Measurements from ENCODE around the gene GIMAP5. TPM values are rescaled to one million over a fixed set of nuclear protein-coding genes. Genes with fewer than 3 reads are reported as not detected.

GIMAP5 gene
- total and polyA plus RNA-seq, 10 of the 15 experiments (the other 5 are each of a cell fraction or from before 2014, with no cell fraction given), result 3.7 to 9.1 (median 6.7) TPM

DNA sequence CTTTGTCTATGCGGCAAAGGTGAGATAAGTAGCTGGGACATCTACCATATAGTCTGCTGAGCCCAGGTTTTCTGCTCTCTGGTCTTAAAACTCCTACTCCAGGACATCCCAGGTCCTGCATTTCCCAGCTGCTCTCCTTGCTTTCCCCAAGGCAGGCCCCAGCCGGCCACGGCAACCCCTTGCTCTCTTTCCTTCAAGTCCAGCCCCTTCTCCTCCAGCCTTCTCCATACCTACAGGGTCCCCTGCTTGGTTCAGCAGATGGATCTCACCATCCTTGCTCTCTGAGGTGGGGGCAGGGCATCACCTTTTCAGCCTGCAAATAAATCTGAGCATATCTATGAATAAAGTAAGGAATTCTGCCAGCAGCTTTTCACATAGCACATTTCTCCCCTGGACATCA, 8.7 kb downstream of the GIMAP5 start:
- H3K4me3 ChIP-seq, result no peak overlapping the region
- BruUV-seq (replicated peaks), result no TSS peak
- TF ChIP-seq CHD4 (IDR thresholded peaks at IDR 0.05), result no peak
- no peak for TF ChIP-seq POLR2AphosphoS5 (IDR thresholded peaks at IDR 0.05; ENCODE audit: low read length)
- TF ChIP-seq USF2 (IDR thresholded peaks at IDR 0.05; ENCODE audit: borderline replicate concordance, low read depth, low read length), result no peak
- no peak for TF ChIP-seq EED (IDR thresholded peaks at IDR 0.05; ENCODE audit: low read depth)
- TF ChIP-seq RCOR1 (conservative IDR thresholded peaks at IDR 0.05; ENCODE audit: low read depth, low read length), result no peak
- no peak for TF ChIP-seq ZNF622 (IDR thresholded peaks at IDR 0.05)
- TF ChIP-seq, protein P1, sequence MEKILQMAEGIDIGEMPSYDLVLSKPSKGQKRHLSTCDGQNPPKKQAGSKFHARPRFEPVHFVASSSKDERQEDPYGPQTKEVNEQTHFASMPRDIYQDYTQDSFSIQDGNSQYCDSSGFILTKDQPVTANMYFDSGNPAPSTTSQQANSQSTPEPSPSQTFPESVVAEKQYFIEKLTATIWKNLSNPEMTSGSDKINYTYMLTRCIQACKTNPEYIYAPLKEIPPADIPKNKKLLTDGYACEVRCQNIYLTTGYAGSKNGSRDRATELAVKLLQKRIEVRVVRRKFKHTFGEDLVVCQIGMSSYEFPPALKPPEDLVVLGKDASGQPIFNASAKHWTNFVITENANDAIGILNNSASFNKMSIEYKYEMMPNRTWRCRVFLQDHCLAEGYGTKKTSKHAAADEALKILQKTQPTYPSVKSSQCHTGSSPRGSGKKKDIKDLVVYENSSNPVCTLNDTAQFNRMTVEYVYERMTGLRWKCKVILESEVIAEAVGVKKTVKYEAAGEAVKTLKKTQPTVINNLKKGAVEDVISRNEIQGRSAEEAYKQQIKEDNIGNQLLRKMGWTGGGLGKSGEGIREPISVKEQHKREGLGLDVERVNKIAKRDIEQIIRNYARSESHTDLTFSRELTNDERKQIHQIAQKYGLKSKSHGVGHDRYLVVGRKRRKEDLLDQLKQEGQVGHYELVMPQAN (conservative IDR thresholded peaks at IDR 0.05), result no peak
- TF ChIP-seq IRF5 (IDR thresholded peaks at IDR 0.05; ENCODE audit: borderline replicate concordance), result no peak
- TF ChIP-seq EGR1 (IDR thresholded peaks at IDR 0.05; ENCODE audit: borderline replicate concordance in 1 of 2, low read depth in 2 of 2, low read length in 2 of 2), result no peak
- no peak for TF ChIP-seq SIX5 (IDR thresholded peaks at IDR 0.05; ENCODE audit: low read depth, low read length, severe bottlenecking)
- TF ChIP-seq E2F8 (IDR thresholded peaks at IDR 0.05; ENCODE audit: low read depth, partially characterized antibody), result no peak
- no peak for TF ChIP-seq STAT1 (conservative IDR thresholded peaks at IDR 0.05)
- no peak for TF ChIP-seq SUZ12 (IDR thresholded peaks at IDR 0.05; ENCODE audit: unreplicated experiment)
- no peak for TF ChIP-seq FOS (IDR thresholded peaks at IDR 0.05; ENCODE audit: borderline replicate concordance, extremely low read depth, insufficient read length)
- TF ChIP-seq ELK1 (IDR thresholded peaks at IDR 0.05; ENCODE audit: low read depth, low read length), result no peak
- no peak for TF ChIP-seq NR2C2 (IDR thresholded peaks at IDR 0.05; ENCODE audit: borderline replicate concordance, control insufficient read depth, insufficient read length, low read depth)

More for the DNA sequence above, 8.7 kb downstream of the GIMAP5 start:
- ChIA-PET POLR2A (interaction anchor here (0.7 kb wide), 1 partner anchor 60 kb away, joined by 8 read pairs; the partner anchor contains the start of gene GIMAP2), SMC1A (ENCODE audit: uncharacterized antibody, unreplicated experiment) (interaction anchor here (0.6 to 1.0 kb wide), 2 partner anchors 11 to 298 kb away, joined by 3 read pairs; no protein-coding TSS in a partner anchor), CTCF (interaction anchor here (1.3 kb wide), 1 partner anchor 9 kb away, joined by 3 read pairs; no protein-coding TSS in a partner anchor), RAD21 (ENCODE audit: unreplicated experiment) (interaction anchor here (1.3 kb wide), 1 partner anchor 10 kb away, joined by 3 read pairs; no protein-coding TSS in a partner anchor)
- intact Hi-C loops (cut with micrococcal nuclease; ENCODE audit: unreplicated experiment) (no loop called here), in situ Hi-C loops (cut with MboI) (no loop called here)
- Histone ChIP-seq H3K4me2 (ENCODE audit: control insufficient read depth, insufficient read depth) (no peak overlapping the region), H3K9ac (ENCODE audit: control insufficient read depth, insufficient read depth, low read length) (no peak overlapping the region), H3K27ac (ENCODE audit: control insufficient read depth, insufficient read depth) (no peak overlapping the region), H3K79me2 (ENCODE audit: control insufficient read depth, insufficient read depth, low read length) (peaks cover 4% of the 10 kb centered on the region; the same call in 1 of the 2 replicates), H2AFZ (ENCODE audit: control insufficient read depth, low read depth, low read length) (no peak overlapping the region), H4K20me1 (ENCODE audit: control insufficient read depth, insufficient read depth) (no peaks in the 10 kb centered on the region; the same call in 1 of the 2 replicates), H3K36me3 (ENCODE audit: control insufficient read depth in 2 of 2, insufficient read depth in 2 of 2, low read length in 1 of 2) (peaks cover 0 to 10% of the 10 kb centered on the region in 2 experiments; a peak in 2 of 4 replicates), H3K9me3 (replicated peaks; ENCODE audit: control insufficient read depth, insufficient read depth, low read length) (no peaks in the 10 kb centered on the region), H3K27me3 (replicated peaks in 1 of 2; ENCODE audit: control insufficient read depth in 2 of 2, insufficient read depth in 2 of 2, low read length in 1 of 2) (no peaks in the 10 kb centered on the region), H3K4me1 (ENCODE audit: control insufficient read depth, insufficient read depth, low read length) (peaks cover 7% of the 10 kb centered on the region)
- DNase-seq (ENCODE audit: low read depth, low spot score) (no peak), ATAC-seq (no peak), FAIRE-seq (no peak)
- 77% methylated on average over 3 of the region's 3 CpGs for WGBS (ENCODE audit: insufficient coverage, insufficient replicate concordance, low lambda C conversion rate, missing lambda C conversion rate)
